ENCODE data around the gene ZNF366.

The ZNF366 gene

GRCh38 chr5:72465066-72465465, 42.1 kb downstream of the ZNF366 start:
- Histone ChIP-seq H3K4me3 (ENCODE audit: low read depth, low read length) (no peak overlapping the region), H3K9me3 (ENCODE audit: control insufficient read depth, insufficient read depth, low read length) (no peaks in the 10 kb centered on the region), H3K9ac (ENCODE audit: low read depth, low read length) (no peak overlapping the region), H3K27me3 (ENCODE audit: control insufficient read depth, insufficient read depth, low read length) (no peaks in the 10 kb centered on the region), H3K27ac (ENCODE audit: low read depth, low read length) (no peak overlapping the region), H3K4me1 (ENCODE audit: control insufficient read depth, insufficient read depth, low read length) (no peaks in the 10 kb centered on the region), H3K36me3 (ENCODE audit: control insufficient read depth, insufficient read depth, low read length) (no peaks in the 10 kb centered on the region)

GRCh38 chr5:72464071-72464470, 43.1 kb downstream of the ZNF366 start:
- H3K27ac ChIP-seq (ENCODE audit: low read depth, low read length), result no peak overlapping the region
- H3K4me1 ChIP-seq (ENCODE audit: control insufficient read depth, insufficient read depth, low read length), result no peaks in the 10 kb centered on the region

GRCh38 chr5:72463449-72464052, 43.7 kb downstream of the ZNF366 start:
- H3K9me3 ChIP-seq (ENCODE audit: control insufficient read depth, insufficient read depth, low read length), result no peaks in the 10 kb centered on the region
- H3K4me3 ChIP-seq (ENCODE audit: low read depth, low read length), result no peak overlapping the region
- no peaks in the 10 kb centered on the region for H3K4me1 ChIP-seq (ENCODE audit: control insufficient read depth, insufficient read depth, low read length)
- no peak overlapping the region for H3K9ac ChIP-seq (ENCODE audit: low read depth, low read length)
- no peaks in the 10 kb centered on the region for H3K36me3 ChIP-seq (ENCODE audit: control insufficient read depth, insufficient read depth, low read length)
- no peak overlapping the region for H3K27ac ChIP-seq (ENCODE audit: low read depth, low read length)
- H3K27me3 ChIP-seq (ENCODE audit: control insufficient read depth, insufficient read depth, low read length), result no peaks in the 10 kb centered on the region

More at GRCh38 chr5:72464071-72464470, 43.1 kb downstream of the ZNF366 start:
- no peaks in the 10 kb centered on the region for H3K9me3 ChIP-seq (ENCODE audit: control insufficient read depth, insufficient read depth, low read length)
- H3K27me3 ChIP-seq (ENCODE audit: control insufficient read depth, insufficient read depth, low read length), result no peaks in the 10 kb centered on the region
- H3K36me3 ChIP-seq (ENCODE audit: control insufficient read depth, insufficient read depth, low read length), result no peaks in the 10 kb centered on the region
- H3K4me3 ChIP-seq (ENCODE audit: low read depth, low read length), result no peak overlapping the region
- H3K9ac ChIP-seq (ENCODE audit: low read depth, low read length), result no peak overlapping the region

- H3K4me1 ChIP-seq (ENCODE audit: control insufficient read depth, insufficient read depth, low read length), result no peaks in the 10 kb centered on the region
Measured at GRCh38 chr5:72460413-72460812, 46.8 kb downstream of the ZNF366 start.

GRCh38 chr5:72459913-72460312, 47.3 kb downstream of the ZNF366 start:
- no peak overlapping the region for H3K9ac ChIP-seq (ENCODE audit: low read depth, low read length)
- no peaks in the 10 kb centered on the region for H3K36me3 ChIP-seq (ENCODE audit: control insufficient read depth, insufficient read depth, low read length)
- H3K27me3 ChIP-seq (ENCODE audit: control insufficient read depth, insufficient read depth, low read length), result no peaks in the 10 kb centered on the region
- H3K4me1 ChIP-seq (ENCODE audit: control insufficient read depth, insufficient read depth, low read length), result no peaks in the 10 kb centered on the region
- H3K27ac ChIP-seq (ENCODE audit: low read depth, low read length), result no peak overlapping the region
- H3K4me3 ChIP-seq (ENCODE audit: low read depth, low read length), result no peak overlapping the region
- H3K9me3 ChIP-seq (ENCODE audit: control insufficient read depth, insufficient read depth, low read length), result no peaks in the 10 kb centered on the region

More at GRCh38 chr5:72460413-72460812, 46.8 kb downstream of the ZNF366 start:
- Histone ChIP-seq H3K9ac (ENCODE audit: low read depth, low read length) (no peak overlapping the region), H3K27ac (ENCODE audit: low read depth, low read length) (no peak overlapping the region), H3K36me3 (ENCODE audit: control insufficient read depth, insufficient read depth, low read length) (no peaks in the 10 kb centered on the region), H3K9me3 (ENCODE audit: control insufficient read depth, insufficient read depth, low read length) (no peaks in the 10 kb centered on the region), H3K27me3 (ENCODE audit: control insufficient read depth, insufficient read depth, low read length) (no peaks in the 10 kb centered on the region), H3K4me3 (ENCODE audit: low read depth, low read length) (no peak overlapping the region)

GRCh38 chr5:72459089-72459661, 48.0 kb downstream of the ZNF366 start:
- Histone ChIP-seq H3K9ac (ENCODE audit: low read depth, low read length) (no peak overlapping the region), H3K27me3 (ENCODE audit: control insufficient read depth, insufficient read depth, low read length) (no peaks in the 10 kb centered on the region), H3K36me3 (ENCODE audit: control insufficient read depth, insufficient read depth, low read length) (no peaks in the 10 kb centered on the region), H3K9me3 (ENCODE audit: control insufficient read depth, insufficient read depth, low read length) (no peaks in the 10 kb centered on the region), H3K4me3 (ENCODE audit: low read depth, low read length) (no peak overlapping the region), H3K4me1 (ENCODE audit: control insufficient read depth, insufficient read depth, low read length) (no peaks in the 10 kb centered on the region), H3K27ac (ENCODE audit: low read depth, low read length) (no peak overlapping the region)

- H3K9ac ChIP-seq (ENCODE audit: low read depth, low read length), result no peak overlapping the region
- H3K27ac ChIP-seq (ENCODE audit: low read depth, low read length), result no peak overlapping the region
- H3K4me3 ChIP-seq (ENCODE audit: low read depth, low read length), result no peak overlapping the region
- H3K36me3 ChIP-seq (ENCODE audit: control insufficient read depth, insufficient read depth, low read length), result no peaks in the 10 kb centered on the region
- H3K4me1 ChIP-seq (ENCODE audit: control insufficient read depth, insufficient read depth, low read length), result no peaks in the 10 kb centered on the region
- no peaks in the 10 kb centered on the region for H3K9me3 ChIP-seq (ENCODE audit: control insufficient read depth, insufficient read depth, low read length)
- H3K27me3 ChIP-seq (ENCODE audit: control insufficient read depth, insufficient read depth, low read length), result no peaks in the 10 kb centered on the region
Measured at GRCh38 chr5:72458407-72458806, 48.8 kb downstream of the ZNF366 start.

DNA sequence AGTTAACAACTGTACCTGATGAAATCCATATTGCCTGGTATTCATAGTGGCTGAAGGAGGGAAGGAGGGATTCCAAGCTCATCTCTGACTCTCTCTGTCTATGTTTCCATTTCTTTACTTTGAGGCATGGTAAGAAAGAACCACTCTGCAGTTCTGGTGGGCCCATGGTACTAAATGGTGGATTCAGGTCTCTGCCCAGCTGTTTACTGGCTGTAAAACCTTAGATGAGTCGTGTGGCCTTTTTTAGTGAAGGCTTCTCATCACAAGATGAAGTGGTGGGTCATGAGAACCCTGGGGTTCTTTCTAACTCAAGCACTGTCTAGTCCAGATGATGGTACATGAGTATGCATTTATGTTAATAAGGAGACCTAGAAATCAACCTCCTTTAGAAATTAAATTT, 49.7 kb downstream of the ZNF366 start:
- no peaks in the 10 kb centered on the region for H3K27me3 ChIP-seq (ENCODE audit: control insufficient read depth, insufficient read depth, low read length)
- peaks cover under 1% of the 10 kb centered on the region; the same call in 1 of the 2 replicates for H3K4me1 ChIP-seq (ENCODE audit: control insufficient read depth, insufficient read depth, low read length)

DNA sequence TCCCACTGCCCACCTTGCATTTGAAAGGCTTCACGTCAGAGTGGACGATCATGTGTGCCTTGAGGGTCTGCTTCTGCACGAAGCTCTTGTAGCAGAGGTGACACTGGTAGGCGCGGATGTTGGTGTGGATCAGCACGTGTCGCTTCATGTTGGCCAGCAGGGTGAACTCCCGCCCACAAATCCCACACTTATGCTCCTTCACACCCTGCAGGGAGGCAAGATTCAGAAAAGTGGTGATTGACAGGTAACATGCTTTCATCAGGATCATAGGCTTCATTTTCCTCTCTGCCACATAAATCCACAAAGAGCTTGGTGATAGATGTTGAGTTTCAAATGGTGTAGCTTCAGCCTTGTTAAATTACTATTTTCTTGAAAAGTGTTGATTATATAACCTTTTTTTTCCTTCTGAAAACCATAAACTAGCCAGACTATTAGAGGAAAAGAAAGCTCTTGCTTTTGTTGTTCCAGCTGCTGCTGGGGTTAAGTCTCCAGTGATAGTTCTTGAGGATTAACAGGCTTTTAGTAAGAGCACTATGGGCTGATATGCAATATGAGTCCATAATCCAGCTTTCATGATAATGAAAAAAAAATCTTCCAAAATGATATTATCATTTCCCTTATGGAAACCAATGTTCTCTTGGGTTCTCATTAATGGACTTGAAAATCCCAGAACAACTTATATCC, 50.7 kb downstream of the ZNF366 start:
- Histone ChIP-seq H3K9me3 (ENCODE audit: control insufficient read depth, insufficient read depth, low read length) (no peaks in the 10 kb centered on the region), H3K4me1 (ENCODE audit: control insufficient read depth, insufficient read depth, low read length) (peaks cover 9% of the 10 kb centered on the region; the same call in 1 of the 2 replicates), H3K27ac (ENCODE audit: low read depth, low read length) (no peak overlapping the region), H3K27me3 (ENCODE audit: control insufficient read depth, insufficient read depth, low read length) (no peaks in the 10 kb centered on the region), H3K9ac (ENCODE audit: low read depth, low read length) (no peak overlapping the region), H3K4me3 (ENCODE audit: low read depth, low read length) (no peak overlapping the region), H3K36me3 (ENCODE audit: control insufficient read depth, insufficient read depth, low read length) (no peaks in the 10 kb centered on the region)

More for the DNA sequence above, 49.7 kb downstream of the ZNF366 start:
- Histone ChIP-seq H3K4me3 (ENCODE audit: low read depth, low read length) (no peak overlapping the region), H3K9me3 (ENCODE audit: control insufficient read depth, insufficient read depth, low read length) (no peaks in the 10 kb centered on the region), H3K9ac (ENCODE audit: low read depth, low read length) (no peak overlapping the region), H3K36me3 (ENCODE audit: control insufficient read depth, insufficient read depth, low read length) (no peaks in the 10 kb centered on the region), H3K27ac (ENCODE audit: low read depth, low read length) (no peak overlapping the region)

- H3K9me3 ChIP-seq (ENCODE audit: control insufficient read depth, insufficient read depth, low read length), result no peaks in the 10 kb centered on the region
- no peak overlapping the region for H3K27ac ChIP-seq (ENCODE audit: low read depth, low read length)
- peaks cover 9% of the 10 kb centered on the region; the same call in 1 of the 2 replicates for H3K4me1 ChIP-seq (ENCODE audit: control insufficient read depth, insufficient read depth, low read length)
- no peaks in the 10 kb centered on the region for H3K36me3 ChIP-seq (ENCODE audit: control insufficient read depth, insufficient read depth, low read length)
- no peaks in the 10 kb centered on the region for H3K27me3 ChIP-seq (ENCODE audit: control insufficient read depth, insufficient read depth, low read length)
- no peak overlapping the region for H3K4me3 ChIP-seq (ENCODE audit: low read depth, low read length)
- no peak overlapping the region for H3K9ac ChIP-seq (ENCODE audit: low read depth, low read length)
Measured at GRCh38 chr5:72455476-72455875, 51.7 kb downstream of the ZNF366 start.

DNA sequence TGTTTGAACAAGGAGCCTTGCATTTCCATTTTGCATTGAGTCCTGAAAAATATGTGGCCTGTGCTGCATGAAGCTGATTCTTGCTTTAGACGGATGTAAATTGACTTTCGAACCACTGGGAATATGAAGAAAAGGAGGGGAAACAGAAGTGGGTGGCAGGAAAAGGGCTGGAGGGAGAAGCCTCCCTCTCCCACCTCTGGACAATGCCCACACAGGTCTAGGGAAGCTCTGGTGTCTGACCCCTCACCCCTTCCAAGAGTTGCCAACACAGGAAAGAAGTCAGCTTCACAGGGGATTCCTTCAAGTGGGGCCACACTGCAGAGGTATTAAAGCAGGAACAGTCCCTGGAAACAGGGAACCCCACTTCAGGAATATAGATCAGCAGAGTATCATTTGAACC, 52.2 kb downstream of the ZNF366 start:
- Histone ChIP-seq H3K4me3 (ENCODE audit: low read depth, low read length) (no peak overlapping the region), H3K4me1 (ENCODE audit: control insufficient read depth, insufficient read depth, low read length) (peaks cover 9% of the 10 kb centered on the region; the same call in 1 of the 2 replicates), H3K27me3 (ENCODE audit: control insufficient read depth, insufficient read depth, low read length) (no peaks in the 10 kb centered on the region), H3K27ac (ENCODE audit: low read depth, low read length) (no peak overlapping the region), H3K9ac (ENCODE audit: low read depth, low read length) (no peak overlapping the region), H3K9me3 (ENCODE audit: control insufficient read depth, insufficient read depth, low read length) (no peaks in the 10 kb centered on the region), H3K36me3 (ENCODE audit: control insufficient read depth, insufficient read depth, low read length) (no peaks in the 10 kb centered on the region)
